Measurements from ENCODE around the gene C19orf73.
"Not testable (repeated sequence)": the region's sequence is repeated elsewhere in the genome, so short reads cannot be mapped to it uniquely, and the experiment has no call there.

Gene C19orf73

DNA sequence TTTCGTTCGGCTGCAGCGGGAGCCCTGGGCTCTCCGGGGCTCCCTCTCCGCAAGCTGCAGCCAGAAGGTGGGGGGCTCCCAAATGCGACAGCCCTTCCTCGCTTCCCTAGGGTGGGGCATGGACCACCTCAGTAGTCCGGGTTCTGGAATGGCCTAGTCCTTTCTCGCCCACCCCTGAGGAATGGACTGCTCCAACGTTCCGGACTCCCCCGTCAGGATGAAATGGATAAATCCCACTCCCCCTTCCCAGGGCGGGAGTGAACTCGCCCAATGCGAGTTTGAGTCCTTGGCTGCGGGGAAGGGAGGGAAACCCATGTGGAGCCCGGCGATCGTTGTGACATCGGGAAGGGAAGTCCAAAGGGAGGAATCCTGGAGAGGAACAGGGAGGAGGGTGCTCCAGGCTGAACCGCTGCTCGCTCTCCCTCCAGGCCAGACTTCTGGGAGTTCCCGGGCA, 30.7 kb upstream of the C19orf73 start:
- CTCF ChIA-PET, result interaction anchor here (1.0 to 1.6 kb wide), 6 partner anchors 19 to 156 kb away, joined by 3 to 5 read pairs (median 4); partner anchors contain the start of genes GYS1, LIN7B and RUVBL2
- no peak for DNase-seq (ENCODE audit: extremely low spot score)
- TF ChIP-seq, protein P1, sequence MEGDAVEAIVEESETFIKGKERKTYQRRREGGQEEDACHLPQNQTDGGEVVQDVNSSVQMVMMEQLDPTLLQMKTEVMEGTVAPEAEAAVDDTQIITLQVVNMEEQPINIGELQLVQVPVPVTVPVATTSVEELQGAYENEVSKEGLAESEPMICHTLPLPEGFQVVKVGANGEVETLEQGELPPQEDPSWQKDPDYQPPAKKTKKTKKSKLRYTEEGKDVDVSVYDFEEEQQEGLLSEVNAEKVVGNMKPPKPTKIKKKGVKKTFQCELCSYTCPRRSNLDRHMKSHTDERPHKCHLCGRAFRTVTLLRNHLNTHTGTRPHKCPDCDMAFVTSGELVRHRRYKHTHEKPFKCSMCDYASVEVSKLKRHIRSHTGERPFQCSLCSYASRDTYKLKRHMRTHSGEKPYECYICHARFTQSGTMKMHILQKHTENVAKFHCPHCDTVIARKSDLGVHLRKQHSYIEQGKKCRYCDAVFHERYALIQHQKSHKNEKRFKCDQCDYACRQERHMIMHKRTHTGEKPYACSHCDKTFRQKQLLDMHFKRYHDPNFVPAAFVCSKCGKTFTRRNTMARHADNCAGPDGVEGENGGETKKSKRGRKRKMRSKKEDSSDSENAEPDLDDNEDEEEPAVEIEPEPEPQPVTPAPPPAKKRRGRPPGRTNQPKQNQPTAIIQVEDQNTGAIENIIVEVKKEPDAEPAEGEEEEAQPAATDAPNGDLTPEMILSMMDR (IDR thresholded peaks at IDR 0.05; ENCODE audit: control extremely low read depth, extremely low read depth, low read depth, missing control alignments), result no peak
- POLR2A ChIA-PET, result no interaction called here

DNA sequence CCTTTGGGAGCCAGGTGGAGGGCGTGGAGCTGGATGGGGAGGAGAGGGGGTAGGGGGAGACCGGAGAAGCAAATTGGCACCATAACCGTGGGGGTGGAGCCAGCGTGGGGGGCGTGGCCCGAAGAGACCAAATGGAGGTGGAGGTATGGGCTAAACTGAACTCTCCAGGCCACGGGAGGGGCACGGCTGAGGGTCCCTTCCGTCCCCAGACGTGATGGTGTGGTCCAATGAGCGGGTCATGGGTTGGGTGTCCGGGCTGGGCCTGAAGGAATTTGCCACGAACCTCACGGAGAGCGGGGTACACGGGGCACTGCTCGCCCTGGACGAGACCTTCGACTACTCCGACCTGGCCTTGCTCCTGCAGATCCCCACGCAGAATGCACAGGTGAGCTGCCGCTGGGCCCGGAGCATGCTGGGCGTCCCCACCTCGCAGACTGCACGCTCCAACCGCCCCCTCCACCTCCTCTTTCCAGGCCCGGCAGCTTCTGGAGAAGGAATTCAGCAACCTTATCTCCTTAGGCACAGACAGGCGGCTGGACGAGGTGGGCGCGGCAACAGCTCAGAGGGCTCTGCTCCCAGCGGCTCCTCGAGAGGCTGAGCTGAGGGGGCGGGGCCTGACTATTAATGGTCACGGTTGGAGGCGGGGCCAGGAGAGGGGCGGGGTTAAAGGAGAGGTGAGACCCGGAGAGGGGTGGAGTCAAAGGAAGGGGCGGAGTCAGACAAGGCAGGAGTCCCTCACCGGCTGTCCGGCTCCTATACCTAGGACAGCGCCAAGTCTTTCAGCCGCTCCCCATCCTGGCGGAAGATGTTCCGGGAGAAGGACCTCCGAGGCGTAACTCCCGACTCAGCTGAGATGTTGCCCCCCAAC, 30.1 kb upstream of the C19orf73 start:
- ChIA-PET CTCF (interaction anchor here (1.0 to 4.3 kb wide), 8 partner anchors 11 to 76 kb away, joined by 3 to 30 read pairs (median 4); partner anchors contain the start of gene LIN7B), POLR2A (no interaction called here)
- TF ChIP-seq, protein P1 (IDR thresholded peaks at IDR 0.05; ENCODE audit: control extremely low read depth, extremely low read depth, low read depth, missing control alignments), result no peak
- DNase-seq (ENCODE audit: extremely low spot score), result peak; percentile 86

DNA sequence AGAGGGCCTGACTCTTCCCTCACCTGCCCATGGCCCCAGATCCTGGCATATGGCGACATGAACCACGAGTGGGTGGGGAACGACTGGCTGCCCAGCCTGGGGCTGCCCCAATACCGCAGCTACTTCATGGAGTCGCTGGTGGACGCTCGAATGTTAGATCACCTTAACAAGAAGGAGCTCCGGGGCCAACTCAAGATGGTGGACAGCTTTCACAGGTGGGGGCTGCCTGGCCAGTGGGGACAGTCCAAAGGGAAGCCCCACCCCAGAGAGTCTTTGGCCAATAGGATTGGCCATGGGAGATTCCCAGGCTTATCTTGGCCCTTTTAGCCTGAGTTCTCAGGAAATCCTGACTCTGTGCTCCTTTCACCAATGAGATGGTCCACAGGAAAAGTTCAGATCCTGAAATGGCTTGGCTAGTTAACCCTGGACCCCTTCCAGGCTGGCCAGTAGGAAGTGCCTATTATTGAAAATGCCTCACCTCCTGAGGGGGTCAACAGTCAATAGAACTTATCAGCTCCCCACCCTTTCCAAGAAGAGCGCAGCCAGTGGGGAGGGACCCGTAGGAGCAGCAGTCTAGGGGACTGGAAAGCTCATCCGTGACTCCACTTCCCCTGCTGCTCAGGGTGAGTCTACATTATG, 29.2 kb upstream of the C19orf73 start:
- POLR2A ChIA-PET, result interaction anchor here (0.6 kb wide), 1 partner anchor 372 kb away, joined by 4 read pairs; no protein-coding TSS in a partner anchor

DNA sequence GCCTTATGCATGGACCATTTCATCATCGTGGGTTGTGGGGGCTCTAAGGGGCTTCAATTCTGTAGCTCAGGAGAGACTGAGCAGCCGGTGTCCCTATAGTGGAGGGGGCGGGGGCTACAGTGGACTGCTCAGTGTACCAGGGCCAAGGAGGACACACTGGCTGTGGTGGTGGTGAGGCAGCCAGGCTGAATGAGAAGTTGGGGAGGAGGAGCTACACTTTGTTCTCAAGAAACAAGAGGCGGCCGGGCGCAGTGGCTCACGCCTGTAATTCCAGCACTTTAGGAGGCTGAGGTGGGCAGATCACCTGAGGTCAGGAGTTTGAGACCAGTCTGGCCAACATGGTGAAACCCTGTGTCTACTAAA, 27.4 kb upstream of the C19orf73 start:
- POLR2A ChIA-PET; DNase-seq (ENCODE audit: extremely low spot score): not testable (repeated sequence)
- CTCF ChIA-PET, result interaction anchor here (0.8 to 4.9 kb wide), 20 partner anchors 12 to 338 kb away, joined by 3 to 43 read pairs (median 4); partner anchors contain the start of genes CGB7 and LIN7B

More for the DNA sequence above, 29.2 kb upstream of the C19orf73 start:
- no peak for DNase-seq (ENCODE audit: extremely low spot score)
- CTCF ChIA-PET, result interaction anchor here (0.6 to 4.9 kb wide), 11 partner anchors 10 to 178 kb away, joined by 3 to 43 read pairs (median 4); partner anchors contain the start of gene LIN7B
- TF ChIP-seq, protein P1 (IDR thresholded peaks at IDR 0.05; ENCODE audit: control extremely low read depth, extremely low read depth, low read depth, missing control alignments), result no peak

DNA sequence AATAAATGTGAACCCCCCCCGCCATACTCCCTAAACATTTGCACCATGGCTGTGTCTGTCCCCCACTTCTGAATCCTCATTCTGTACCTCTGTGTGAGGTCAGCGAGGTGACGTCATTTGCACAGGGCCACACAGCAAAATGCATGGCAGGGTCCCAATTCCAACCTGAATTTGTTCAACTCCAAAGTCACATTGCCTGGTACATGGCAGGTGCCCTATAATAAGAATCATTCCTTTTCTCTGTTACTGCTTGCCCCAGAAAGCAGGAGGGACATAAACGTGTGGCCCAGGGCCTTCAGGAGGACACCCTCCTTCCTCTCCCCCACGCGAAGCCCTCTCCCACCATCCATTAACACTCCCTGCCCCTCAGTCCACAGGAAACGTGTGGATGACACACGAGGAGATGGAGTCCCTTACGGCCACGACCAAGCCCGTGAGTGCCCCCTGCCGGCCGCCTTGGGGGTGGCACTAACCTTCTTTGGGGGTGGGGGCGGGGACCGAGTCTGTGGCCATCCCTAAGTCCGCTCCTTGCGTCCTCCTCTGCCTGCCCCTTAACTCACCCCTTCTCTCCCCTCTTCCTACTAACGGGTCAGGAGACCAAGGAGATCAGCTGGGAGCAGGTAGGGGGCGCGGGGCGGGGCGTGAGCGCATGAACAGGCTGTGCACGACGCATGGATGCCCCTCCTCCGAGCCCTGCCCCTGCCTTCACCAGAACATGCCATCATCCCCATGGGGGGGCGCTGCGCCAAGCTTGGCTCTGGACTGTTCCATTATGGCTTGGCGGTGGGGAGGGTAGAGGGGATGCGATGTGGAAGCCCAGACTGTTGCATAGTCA, 26.8 kb upstream of the C19orf73 start:
- TF ChIP-seq, protein P1 (IDR thresholded peaks at IDR 0.05; ENCODE audit: control extremely low read depth, extremely low read depth, low read depth, missing control alignments), result peak; percentile 75
- POLR2A ChIA-PET, result no interaction called here
- CTCF ChIA-PET, result interaction anchor here (0.6 to 4.9 kb wide), 23 partner anchors 12 to 339 kb away, joined by 3 to 43 read pairs (median 4); partner anchors contain the start of genes CGB7, GYS1, LIN7B and RUVBL2
- DNase-seq (ENCODE audit: extremely low spot score), result peak; percentile 86

DNA sequence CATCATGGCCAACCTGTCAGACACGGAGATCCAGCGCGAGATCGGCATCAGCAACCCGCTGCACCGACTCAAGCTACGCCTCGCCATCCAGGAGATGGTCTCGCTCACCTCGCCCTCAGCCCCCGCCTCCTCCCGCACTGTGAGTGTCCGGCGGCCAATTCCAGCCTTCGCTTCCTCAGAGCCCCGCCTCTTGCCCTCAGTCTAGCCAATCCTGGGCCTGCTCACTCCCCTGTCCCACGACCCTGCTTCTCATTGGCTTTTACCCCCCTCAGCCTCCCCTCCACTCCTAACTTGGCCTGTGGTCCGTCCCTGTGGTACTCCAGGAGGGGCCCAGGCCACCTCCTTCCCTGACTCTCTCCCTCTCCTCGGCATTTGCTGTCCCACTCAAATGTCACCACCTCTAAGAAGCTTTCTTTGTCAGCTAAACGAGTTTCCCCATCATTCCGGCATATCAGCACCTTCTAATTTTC, 24.0 kb upstream of the C19orf73 start:
- ChIA-PET POLR2A (no interaction called here), CTCF (interaction anchor here (1.0 to 1.1 kb wide), 3 partner anchors 36 to 149 kb away, joined by 3 to 5 read pairs (median 3); partner anchors contain the start of gene RUVBL2)
- peak; percentile 86 for DNase-seq (ENCODE audit: extremely low spot score)
- TF ChIP-seq, protein P1 (IDR thresholded peaks at IDR 0.05; ENCODE audit: control extremely low read depth, extremely low read depth, low read depth, missing control alignments), result no peak
